ENCODE results near the gene PRCD.

DNA sequence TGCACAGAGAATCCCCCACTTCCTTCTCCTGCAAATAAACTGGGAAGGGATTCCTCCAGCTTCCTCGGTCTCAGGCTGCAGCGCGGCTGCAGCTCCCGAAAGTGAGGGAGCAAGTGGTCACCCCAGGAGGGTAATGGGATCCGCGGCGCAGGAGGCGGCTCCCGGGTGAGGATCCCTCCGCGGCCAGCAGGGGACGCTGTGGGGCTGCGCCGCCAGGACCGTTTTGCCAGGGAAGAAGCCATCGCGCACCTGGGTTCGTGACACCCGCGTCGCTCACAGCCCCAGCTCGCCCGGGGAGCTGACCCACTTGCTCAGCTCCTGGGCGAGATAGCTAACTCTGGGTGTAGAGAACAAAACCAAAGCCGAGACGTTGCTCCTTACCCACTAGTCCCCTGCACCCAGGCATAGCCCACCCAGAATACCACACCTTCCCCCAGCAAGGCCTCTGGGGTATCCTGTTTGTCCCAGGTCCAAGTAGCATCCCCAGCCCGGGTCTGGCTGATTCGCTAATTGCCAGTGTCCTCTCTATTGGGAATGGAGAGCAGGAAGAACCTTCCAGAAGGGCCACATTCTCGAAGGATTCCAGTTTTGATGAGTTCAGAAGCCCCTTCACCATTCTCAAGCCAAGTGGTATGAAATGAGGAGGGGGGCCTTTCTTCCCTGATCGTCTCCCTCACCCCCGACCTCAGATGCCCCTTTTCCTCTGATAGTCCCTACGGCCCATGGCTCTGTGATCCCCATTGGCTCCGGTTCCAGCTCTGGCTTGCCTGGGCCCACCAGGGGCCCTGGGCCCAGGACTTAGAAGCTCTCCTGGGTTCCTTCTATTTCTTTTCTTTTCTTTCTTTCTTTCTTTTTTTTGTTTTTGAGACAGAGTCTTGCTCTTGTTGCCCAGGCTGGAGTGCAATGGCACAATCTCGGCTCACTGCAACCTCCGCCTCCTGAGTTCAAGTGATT, 16.5 kb upstream of the PRCD start:
- TF ChIP-seq, protein P1, sequence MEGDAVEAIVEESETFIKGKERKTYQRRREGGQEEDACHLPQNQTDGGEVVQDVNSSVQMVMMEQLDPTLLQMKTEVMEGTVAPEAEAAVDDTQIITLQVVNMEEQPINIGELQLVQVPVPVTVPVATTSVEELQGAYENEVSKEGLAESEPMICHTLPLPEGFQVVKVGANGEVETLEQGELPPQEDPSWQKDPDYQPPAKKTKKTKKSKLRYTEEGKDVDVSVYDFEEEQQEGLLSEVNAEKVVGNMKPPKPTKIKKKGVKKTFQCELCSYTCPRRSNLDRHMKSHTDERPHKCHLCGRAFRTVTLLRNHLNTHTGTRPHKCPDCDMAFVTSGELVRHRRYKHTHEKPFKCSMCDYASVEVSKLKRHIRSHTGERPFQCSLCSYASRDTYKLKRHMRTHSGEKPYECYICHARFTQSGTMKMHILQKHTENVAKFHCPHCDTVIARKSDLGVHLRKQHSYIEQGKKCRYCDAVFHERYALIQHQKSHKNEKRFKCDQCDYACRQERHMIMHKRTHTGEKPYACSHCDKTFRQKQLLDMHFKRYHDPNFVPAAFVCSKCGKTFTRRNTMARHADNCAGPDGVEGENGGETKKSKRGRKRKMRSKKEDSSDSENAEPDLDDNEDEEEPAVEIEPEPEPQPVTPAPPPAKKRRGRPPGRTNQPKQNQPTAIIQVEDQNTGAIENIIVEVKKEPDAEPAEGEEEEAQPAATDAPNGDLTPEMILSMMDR (IDR thresholded peaks at IDR 0.05): peak; percentile 98 to 100 (median 100)
- TF ChIP-seq POLR2A (IDR thresholded peaks at IDR 0.05): no peak

All from adrenal gland (tissue), 5 donors.